Endothelial cell of umbilical vein (primary cell): ENCODE results near the gene PHC2. TPM values are rescaled to one million over a fixed set of nuclear protein-coding genes. Genes with fewer than 3 reads are reported as not detected.

ENCODE experiments used
- BruUV-seq: library from RNA; stranded (reverse); fragments of 400-500 nt; replicated peaks from 2 replicates; lab custom pipeline; 2021; lab: Mats Ljungman, UMichigan
- CTCF ChIA-PET: fragments of 300-600, 350-600 bp; sonication (Branson Sonifier 250); formaldehyde crosslinking; loops from one replicate; lab custom pipeline; 2021; ENCODE audit warnings: antibody characterized with exemption, inconsistent platforms; lab: Charles Lee
- POLR2A ChIA-PET: fragments of 300-600, 350-600 bp; sonication (Branson Sonifier 250); formaldehyde crosslinking; loops from one replicate; lab custom pipeline; 2021; ENCODE audit warnings: antibody characterized with exemption, inconsistent platforms; lab: Charles Lee
- DNase-seq: peaks from one replicate; pipeline ENCODE4 v3.0.0-alpha.2; 2011; ENCODE audit warnings: low read depth, low spot score
- FAIRE-seq: peaks from 2 replicates; lab custom pipeline; 2011; peaks lifted over from hg19 to GRCh38; lab: Jason Lieb, UNC
- H2AFZ ChIP-seq: 2 replicates; pipeline ENCODE4 v1.6.0; 2012; ENCODE audit warnings: low read depth, low read length, control low read depth, inconsistent platforms
- H3K27ac ChIP-seq: 2 replicates; pipeline ENCODE4 v1.5.1; 2011; ENCODE audit warnings: low read depth, mild to moderate bottlenecking, control low read depth, low read length, moderate library complexity; ENCODE audit not compliant: insufficient read depth
- H3K27me3 ChIP-seq, 2 experiments: 2 replicates each; pipeline versions ENCODE4 v1.6.0 to v1.6.1; 2011; ENCODE audit warnings: low read length in 2 of 2, mixed read lengths in 1 of 2; ENCODE audit not compliant: control insufficient read depth in 2 of 2, insufficient read depth in 2 of 2
- H3K36me3 ChIP-seq, 2 experiments: 2 replicates in 1 of 2; 3 replicates in 1 of 2; pipeline ENCODE4 v1.5.1; 2011; ENCODE audit warnings: low read length in 2 of 2, mild to moderate bottlenecking in 1 of 2, moderate library complexity in 1 of 2; ENCODE audit not compliant: control insufficient read depth in 2 of 2, insufficient read depth in 2 of 2; ENCODE audit errors: extremely low read depth in 1 of 2
- H3K4me1 ChIP-seq: 3 replicates; pipeline ENCODE4 v1.5.1; 2011; ENCODE audit warnings: mild to moderate bottlenecking, low read length; ENCODE audit not compliant: control insufficient read depth, insufficient read depth; ENCODE audit errors: extremely low read depth
- H3K4me2 ChIP-seq: 2 replicates; pipeline ENCODE4 v1.6.1; 2011; ENCODE audit warnings: low read length, control low read depth, mixed read lengths; ENCODE audit not compliant: insufficient read depth
- H3K4me3 ChIP-seq, 3 experiments: fragments of 200-600 bp in 1 of 3; sonication (generic), shearing (Covaris generic) in 1 of 3; replicated peaks in 1 of 3; 2 replicates each; pipeline ENCODE4 v1.5.1; 2011 to 2016; ENCODE audit warnings: control low read depth in 3 of 3, low read length in 3 of 3, mild to moderate bottlenecking in 2 of 3, inconsistent platforms in 1 of 3, low read depth in 1 of 3, moderate library complexity in 1 of 3; ENCODE audit not compliant: insufficient read depth in 1 of 3
- H3K79me2 ChIP-seq: 2 replicates; pipeline ENCODE4 v1.6.0; 2012; ENCODE audit warnings: low read length, inconsistent platforms; ENCODE audit not compliant: control insufficient read depth, insufficient read depth
- H3K9ac ChIP-seq: replicated peaks from 2 replicates; pipeline ENCODE3; 2011; ENCODE audit warnings: low read length, control low read depth; ENCODE audit not compliant: insufficient read depth; ENCODE audit errors: extremely low read depth
- H3K9me1 ChIP-seq: replicated peaks from 3 replicates; pipeline ENCODE4 v1.6.0; 2011; ENCODE audit warnings: mild to moderate bottlenecking, low read length; ENCODE audit not compliant: control insufficient read depth, insufficient read depth; ENCODE audit errors: extremely low read depth
- H3K9me3 ChIP-seq: replicated peaks from 2 replicates; pipeline ENCODE4 v1.5.1; 2012; ENCODE audit warnings: low read length, inconsistent platforms; ENCODE audit not compliant: control insufficient read depth, insufficient read depth
- H4K20me1 ChIP-seq: replicated peaks from 2 replicates; pipeline ENCODE3; 2011; ENCODE audit warnings: mild to moderate bottlenecking, low read length; ENCODE audit not compliant: control insufficient read depth, insufficient read depth; ENCODE audit errors: extremely low read depth
- EZH2 ChIP-seq: IDR thresholded peaks from 2 replicates; pipeline ENCODE4 v1.6.1; 2012; ENCODE audit warnings: borderline replicate concordance, low read depth, mild to moderate bottlenecking, moderate library complexity, low read length, inconsistent platforms; ENCODE audit not compliant: severe bottlenecking
- FOS ChIP-seq: IDR thresholded peaks from 2 replicates; pipeline ENCODE4 v1.6.1; 2011; ENCODE audit warnings: mild to moderate bottlenecking, low read length, moderate library complexity, borderline replicate concordance; ENCODE audit not compliant: insufficient read depth
- GATA2 ChIP-seq: IDR thresholded peaks from 2 replicates; pipeline ENCODE4 v1.7.0; 2011; ENCODE audit warnings: low read depth, mild to moderate bottlenecking, moderate library complexity, mixed read lengths, low read length; ENCODE audit not compliant: insufficient read length, insufficient read depth
- JUN ChIP-seq: IDR thresholded peaks from 2 replicates; pipeline ENCODE4 v1.6.1; 2011; ENCODE audit warnings: borderline replicate concordance, low read depth; ENCODE audit not compliant: insufficient read length, insufficient read depth
- MYC ChIP-seq: IDR thresholded peaks from one replicate; pipeline ENCODE4 v1.6.1; 2011; ENCODE audit warnings: mild to moderate bottlenecking, low read depth, low read length
- POLR2A ChIP-seq: IDR thresholded peaks from 2 replicates; pipeline ENCODE4 v1.6.1; 2012; ENCODE audit warnings: low read depth, mild to moderate bottlenecking, control low read depth, low read length
- POLR2AphosphoS5 ChIP-seq: IDR thresholded peaks from 2 replicates; pipeline ENCODE4 v1.6.1; 2012; ENCODE audit warnings: low read depth, mild to moderate bottlenecking, control low read depth, low read length, moderate library complexity; ENCODE audit not compliant: insufficient read depth
- dilution Hi-C: fragments of 300-500 bp; cut with MboI; formaldehyde crosslinking; loops from one replicate; pipeline ENCODE4 v1.15.0; 2019; ENCODE audit warnings: low sequenced_read_pairs; ENCODE audit not compliant: extremely low pct_ligation_motif_present
- intact Hi-C: fragments of 100-400 bp; cut with micrococcal nuclease; formaldehyde crosslinking; loops from one replicate; pipeline ENCODE4 v1.10.0; 2022
- polyA plus RNA-seq, 4 experiments: library from polyadenylated mRNA; depleted of rRNA in 3 of 4; stranded (reverse) in 3 of 4; unstranded in 1 of 4; fragments of >200 nt; gene quantifications; 2 replicates each; pipeline versions ENCODE4 v1.2.1 to v1.2.3, GENCODE V29; 2011 to 2012; ENCODE audit warnings: missing spikeins in 1 of 4
- total RNA-seq: library from RNA; stranded (reverse); gene quantifications from 2 replicates; pipeline ENCODE4 v1.2.3, GENCODE V29; 2021
- TF ChIP-seq, protein P1 (sequence below): IDR thresholded peaks from 2 replicates; pipeline ENCODE4 v1.6.1; 2011; ENCODE audit not compliant: insufficient read depth, insufficient read length
- TF ChIP-seq, protein P2 (sequence below), 2 donors: IDR thresholded peaks; 1 replicate in 1 of 2; 2 replicates in 1 of 2; pipeline ENCODE4 v1.5.1; 2011; ENCODE audit warnings: low read length in 2 of 2, mild to moderate bottlenecking in 2 of 2, moderate library complexity in 2 of 2, control low read depth in 1 of 2, inconsistent platforms in 1 of 2, low read depth in 1 of 2; ENCODE audit not compliant: insufficient read depth in 1 of 2; ENCODE audit errors: extremely low read depth in 1 of 2

The PHC2 gene
- total and polyA plus RNA-seq, 2 donors (not counting 3 experiments of a cell fraction or from before 2014, with no cell fraction given): 65.6 to 79.0 TPM

DNA sequence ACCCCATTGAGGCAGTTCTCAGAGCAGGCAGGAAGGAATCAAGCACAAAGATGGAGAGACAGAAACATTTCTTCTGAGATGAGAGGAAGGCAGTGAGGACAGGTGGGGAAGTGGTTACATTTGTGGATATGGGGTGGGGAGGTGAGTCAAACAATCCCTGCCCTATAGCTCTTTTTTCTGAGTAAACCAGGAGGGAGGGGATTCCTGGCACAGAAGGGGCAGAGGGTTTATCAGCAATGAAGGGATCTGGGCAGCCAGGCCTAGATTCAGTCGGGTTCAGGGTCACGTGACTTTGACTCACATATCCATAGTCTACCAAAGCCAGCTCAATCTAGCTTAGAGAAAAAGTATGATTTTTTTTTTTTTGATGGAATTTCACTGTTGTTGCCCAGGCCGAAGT is 15.7 kb upstream of the PHC2 start:
- BruUV-seq: no TSS peak
- H3K36me3 ChIP-seq: no peaks in the 10 kb centered on the region
- H3K9me3 ChIP-seq: no peaks in the 10 kb centered on the region
- intact Hi-C loops: no loop called here
- H3K9ac ChIP-seq: no peak overlapping the region
- FAIRE-seq: no peak
- DNase-seq: no peak
- no peaks in the 10 kb centered on the region for H4K20me1 ChIP-seq
- H3K27me3 ChIP-seq: no peaks in the 10 kb centered on the region
- H3K4me2 ChIP-seq: no peak overlapping the region
- H3K27ac ChIP-seq: no peak overlapping the region
- POLR2A ChIA-PET: interaction anchor here (0.6 kb wide), 1 partner anchor 189 kb away, joined by 3 read pairs; no protein-coding TSS in a partner anchor
- H3K4me1 ChIP-seq: peaks cover 17% of the 10 kb centered on the region
- CTCF ChIA-PET: interaction anchor here (1.1 to 6.8 kb wide), 2 partner anchors 9 kb away, joined by 3 to 26 read pairs; no protein-coding TSS in a partner anchor
- TF ChIP-seq MYC (no peak), POLR2AphosphoS5 (no peak), FOS (no peak), POLR2A (no peak), GATA2 (no peak), EZH2 (no peak), JUN (no peak)
- TF ChIP-seq, protein P1, sequence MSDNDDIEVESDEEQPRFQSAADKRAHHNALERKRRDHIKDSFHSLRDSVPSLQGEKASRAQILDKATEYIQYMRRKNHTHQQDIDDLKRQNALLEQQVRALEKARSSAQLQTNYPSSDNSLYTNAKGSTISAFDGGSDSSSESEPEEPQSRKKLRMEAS: no peak
- TF ChIP-seq, protein P2, sequence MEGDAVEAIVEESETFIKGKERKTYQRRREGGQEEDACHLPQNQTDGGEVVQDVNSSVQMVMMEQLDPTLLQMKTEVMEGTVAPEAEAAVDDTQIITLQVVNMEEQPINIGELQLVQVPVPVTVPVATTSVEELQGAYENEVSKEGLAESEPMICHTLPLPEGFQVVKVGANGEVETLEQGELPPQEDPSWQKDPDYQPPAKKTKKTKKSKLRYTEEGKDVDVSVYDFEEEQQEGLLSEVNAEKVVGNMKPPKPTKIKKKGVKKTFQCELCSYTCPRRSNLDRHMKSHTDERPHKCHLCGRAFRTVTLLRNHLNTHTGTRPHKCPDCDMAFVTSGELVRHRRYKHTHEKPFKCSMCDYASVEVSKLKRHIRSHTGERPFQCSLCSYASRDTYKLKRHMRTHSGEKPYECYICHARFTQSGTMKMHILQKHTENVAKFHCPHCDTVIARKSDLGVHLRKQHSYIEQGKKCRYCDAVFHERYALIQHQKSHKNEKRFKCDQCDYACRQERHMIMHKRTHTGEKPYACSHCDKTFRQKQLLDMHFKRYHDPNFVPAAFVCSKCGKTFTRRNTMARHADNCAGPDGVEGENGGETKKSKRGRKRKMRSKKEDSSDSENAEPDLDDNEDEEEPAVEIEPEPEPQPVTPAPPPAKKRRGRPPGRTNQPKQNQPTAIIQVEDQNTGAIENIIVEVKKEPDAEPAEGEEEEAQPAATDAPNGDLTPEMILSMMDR (IDR thresholded peaks at IDR 0.05; ENCODE audit: extremely low read depth in 1 of 2, insufficient read depth in 1 of 2, low read depth in 1 of 2, low read length in 2 of 2): no peak
- no peak overlapping the region for H2AFZ ChIP-seq
- H3K4me3 ChIP-seq: no peak overlapping the region
- no peaks in the 10 kb centered on the region for H3K79me2 ChIP-seq
- H3K9me1 ChIP-seq: no peaks in the 10 kb centered on the region
- dilution Hi-C loops: no loop called here
